Central memory CD8-positive, alpha-beta T cell (primary cell): ENCODE results near the gene ETF1.
A peak's percentile ranks its signal among the peaks of the same experiment; 100 is the strongest.
"Not testable (repeated sequence)": the region's sequence is repeated elsewhere in the genome, so short reads cannot be mapped to it uniquely, and the experiment has no call there.

Source experiments
- ATAC-seq: fragments of 150-1000 bp; cut with Tn5 transposase; replicated peaks from 2 replicates; pipeline ENCODE4 v1.10.0; 2022; ENCODE audit warnings: mild to moderate bottlenecking, moderate FRiP score, moderate number of reproducible peaks; ENCODE audit not compliant: poor library complexity, severe bottlenecking; ENCODE audit errors: extremely low read depth
- DNase-seq, 2 donors: peaks; one replicate each; pipeline ENCODE4 v3.0.0; 2021; ENCODE audit warnings: low spot score in 2 of 2
- H3K27ac Mint-ChIP-seq: one replicate; pipeline ENCODE4 v1.8.0; 2022; ENCODE audit warnings: low read depth, mild to moderate bottlenecking, moderate library complexity, mixed read lengths
- H3K27me3 Mint-ChIP-seq: one replicate; pipeline ENCODE4 v1.8.0; 2022; ENCODE audit warnings: mixed read lengths
- H3K36me3 Mint-ChIP-seq: one replicate; pipeline ENCODE4 v1.8.0; 2022; ENCODE audit warnings: mild to moderate bottlenecking, moderate library complexity, mixed read lengths; ENCODE audit not compliant: insufficient read depth
- H3K4me1 Mint-ChIP-seq: one replicate; pipeline ENCODE4 v1.8.0; 2022; ENCODE audit warnings: mixed read lengths
- H3K4me3 Mint-ChIP-seq: one replicate; pipeline ENCODE4 v1.8.0; 2022; ENCODE audit warnings: mild to moderate bottlenecking, moderate library complexity, mixed read lengths
- H3K9me3 Mint-ChIP-seq: one replicate; pipeline ENCODE4 v1.8.0; 2022; ENCODE audit warnings: mixed read lengths

The ETF1 gene

GRCh38 chr5:138508958-138509357 is 34.1 kb downstream of the ETF1 start:
- ATAC-seq, result no peak
- no peaks in the 10 kb centered on the region for H3K9me3 Mint-ChIP-seq
- H3K4me3 Mint-ChIP-seq, result no peak overlapping the region
- no peaks in the 10 kb centered on the region for H3K4me1 Mint-ChIP-seq
- H3K27me3 Mint-ChIP-seq, result no peaks in the 10 kb centered on the region
- H3K36me3 Mint-ChIP-seq, result peaks cover 65% of the 10 kb centered on the region
- no peak overlapping the region for H3K27ac Mint-ChIP-seq
- no peak for DNase-seq

GRCh38 chr5:138507485-138507884 is 35.6 kb downstream of the ETF1 start:
- not testable (repeated sequence) for H3K27ac Mint-ChIP-seq, H3K4me1 Mint-ChIP-seq, H3K27me3 Mint-ChIP-seq, H3K9me3 Mint-ChIP-seq, ATAC-seq, DNase-seq, H3K4me3 Mint-ChIP-seq
- H3K36me3 Mint-ChIP-seq, result peaks cover 59% of the 10 kb centered on the region

GRCh38 chr5:138506370-138507306 is 36.4 kb downstream of the ETF1 start:
- Mint-ChIP-seq H3K27me3 (no peaks in the 10 kb centered on the region), H3K36me3 (peaks cover 60% of the 10 kb centered on the region), H3K4me3 (no peak overlapping the region), H3K9me3 (no peaks in the 10 kb centered on the region), H3K4me1 (no peaks in the 10 kb centered on the region), H3K27ac (no peak overlapping the region)
- DNase-seq (no peak), ATAC-seq (no peak)

GRCh38 chr5:138504799-138505198 is 38.2 kb downstream of the ETF1 start:
- no peaks in the 10 kb centered on the region for H3K4me1 Mint-ChIP-seq
- DNase-seq (no peak), ATAC-seq (no peak)
- no peak overlapping the region for H3K27ac Mint-ChIP-seq
- H3K9me3 Mint-ChIP-seq, result no peaks in the 10 kb centered on the region
- no peak overlapping the region for H3K4me3 Mint-ChIP-seq
- H3K27me3 Mint-ChIP-seq, result no peaks in the 10 kb centered on the region
- peaks cover 47% of the 10 kb centered on the region for H3K36me3 Mint-ChIP-seq

GRCh38 chr5:138503487-138504270 is 39.4 kb downstream of the ETF1 start:
- ATAC-seq, result peak; percentile 71
- no peaks in the 10 kb centered on the region for H3K4me1 Mint-ChIP-seq
- no peaks in the 10 kb centered on the region for H3K9me3 Mint-ChIP-seq

GRCh38 chr5:138502521-138502920 is 40.5 kb downstream of the ETF1 start:
- Mint-ChIP-seq H3K9me3 (no peaks in the 10 kb centered on the region), H3K4me1 (no peaks in the 10 kb centered on the region), H3K36me3 (peaks cover 25% of the 10 kb centered on the region), H3K4me3 (no peak overlapping the region), H3K27ac (peak overlapping the region; percentile 51), H3K27me3 (no peaks in the 10 kb centered on the region)
- DNase-seq, result no peak
- no peak for ATAC-seq

More at GRCh38 chr5:138503487-138504270, 39.4 kb downstream of the ETF1 start:
- H3K36me3 Mint-ChIP-seq, result peaks cover 36% of the 10 kb centered on the region
- no peak overlapping the region for H3K4me3 Mint-ChIP-seq
- no peak for DNase-seq
- peak overlapping the region; percentile 10 for H3K27ac Mint-ChIP-seq
- H3K27me3 Mint-ChIP-seq, result no peaks in the 10 kb centered on the region

- Mint-ChIP-seq H3K36me3 (peaks cover 21% of the 10 kb centered on the region), H3K27ac (no peak overlapping the region), H3K4me3 (no peak overlapping the region), H3K9me3 (no peaks in the 10 kb centered on the region), H3K27me3 (no peaks in the 10 kb centered on the region), H3K4me1 (no peaks in the 10 kb centered on the region)
- ATAC-seq (no peak), DNase-seq (no peak)
Measured at GRCh38 chr5:138502121-138502520, 40.9 kb downstream of the ETF1 start.

GRCh38 chr5:138498376-138498775 is 44.7 kb downstream of the ETF1 start:
- Mint-ChIP-seq H3K4me1 (no peaks in the 10 kb centered on the region), H3K9me3 (no peaks in the 10 kb centered on the region), H3K27me3 (no peaks in the 10 kb centered on the region), H3K36me3 (peaks cover 14% of the 10 kb centered on the region), H3K4me3 (no peak overlapping the region), H3K27ac (no peak overlapping the region)
- ATAC-seq (no peak), DNase-seq (no peak)

GRCh38 chr5:138495351-138495750 is 47.7 kb downstream of the ETF1 start:
- H3K27me3 Mint-ChIP-seq, result peaks cover 9% of the 10 kb centered on the region
- H3K36me3 Mint-ChIP-seq, result peaks cover 6% of the 10 kb centered on the region
- no peaks in the 10 kb centered on the region for H3K9me3 Mint-ChIP-seq
- DNase-seq (no peak), ATAC-seq (no peak)
- no peak overlapping the region for H3K4me3 Mint-ChIP-seq
- peaks cover 12% of the 10 kb centered on the region for H3K4me1 Mint-ChIP-seq
- no peak overlapping the region for H3K27ac Mint-ChIP-seq

GRCh38 chr5:138492560-138493045 is 50.4 kb downstream of the ETF1 start:
- ATAC-seq (no peak), DNase-seq (no peak)
- Mint-ChIP-seq H3K27ac (peak overlapping the region; percentile 67), H3K4me1 (peaks cover 12% of the 10 kb centered on the region), H3K27me3 (peaks cover 23% of the 10 kb centered on the region), H3K36me3 (peaks cover 10% of the 10 kb centered on the region), H3K4me3 (peak overlapping the region; percentile 85), H3K9me3 (no peaks in the 10 kb centered on the region)

GRCh38 chr5:138491669-138492559 is 51.1 kb downstream of the ETF1 start:
- H3K4me3 Mint-ChIP-seq, result peak overlapping the region; percentile 85
- H3K27ac Mint-ChIP-seq, result peak overlapping the region; percentile 67
- peaks cover 10% of the 10 kb centered on the region for H3K36me3 Mint-ChIP-seq
- ATAC-seq (peak; percentile 100), DNase-seq (peak; percentile 58 to 67)
- peaks cover 12% of the 10 kb centered on the region for H3K4me1 Mint-ChIP-seq
- peaks cover 23% of the 10 kb centered on the region for H3K27me3 Mint-ChIP-seq
- no peaks in the 10 kb centered on the region for H3K9me3 Mint-ChIP-seq

GRCh38 chr5:138491284-138491648 is 51.8 kb downstream of the ETF1 start:
- no peak for DNase-seq
- Mint-ChIP-seq H3K9me3 (no peaks in the 10 kb centered on the region), H3K27me3 (peaks cover 23% of the 10 kb centered on the region), H3K4me3 (peak overlapping the region; percentile 59), H3K36me3 (peaks cover 10% of the 10 kb centered on the region), H3K27ac (no peak overlapping the region), H3K4me1 (peaks cover 12% of the 10 kb centered on the region)
- ATAC-seq, result no peak
